Fibroblast of pulmonary artery (primary cell): ENCODE measurements around the gene SUFU.

Experiments used
- DNase-seq: peaks from one replicate; pipeline ENCODE4 v3.0.0-alpha.2; 2010; ENCODE audit warnings: low read depth
- H3K4me3 ChIP-seq: replicated peaks from 2 replicates; pipeline ENCODE4 v1.5.1; 2011; ENCODE audit warnings: low read depth, mild to moderate bottlenecking, control low read depth, low read length, moderate library complexity
- TF ChIP-seq, protein P1 (sequence below): IDR thresholded peaks from 2 replicates; pipeline ENCODE4 v1.5.1; 2011; ENCODE audit warnings: mild to moderate bottlenecking, control low read depth, low read length, inconsistent platforms; ENCODE audit errors: missing control alignments

Gene SUFU

DNA sequence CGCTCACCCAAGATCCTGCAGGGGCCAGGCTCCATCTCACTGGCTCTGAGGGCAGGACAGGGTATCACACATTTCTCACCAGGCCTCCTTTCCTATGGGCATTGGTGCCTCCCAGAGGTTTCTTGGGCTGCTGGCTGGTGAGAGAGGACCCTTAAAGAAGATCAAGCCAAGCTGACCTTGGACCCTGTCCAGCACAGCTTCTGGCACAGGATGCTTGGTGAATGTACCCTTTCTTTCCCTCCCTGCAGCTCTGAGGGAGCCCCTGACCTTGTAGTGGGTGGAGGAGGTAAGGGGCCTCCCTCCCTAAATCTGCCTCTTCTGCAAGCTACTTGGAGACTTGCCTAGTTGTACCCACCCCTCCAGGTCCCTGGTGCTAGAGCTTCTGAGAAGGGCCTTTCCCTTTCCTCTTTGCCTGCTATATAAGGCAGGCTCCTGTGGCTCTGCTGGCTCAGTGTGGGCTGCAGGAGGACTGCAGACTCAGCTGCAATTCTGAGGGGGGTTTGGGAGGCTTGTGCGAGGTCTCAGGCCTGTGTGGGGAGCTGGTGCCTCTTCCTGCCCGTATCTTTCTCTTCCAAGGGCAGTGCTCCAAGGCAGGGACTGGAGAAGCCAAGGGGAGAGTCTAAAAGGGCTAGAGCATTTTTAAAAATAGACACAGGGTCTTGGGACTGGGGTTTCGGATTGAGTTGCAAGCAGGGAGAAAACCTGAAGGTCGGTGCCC, 128.8 kb downstream of the SUFU start:
- peak; percentile 87 for DNase-seq
- peak overlapping the region; percentile 28 for H3K4me3 ChIP-seq
- TF ChIP-seq, protein P1, sequence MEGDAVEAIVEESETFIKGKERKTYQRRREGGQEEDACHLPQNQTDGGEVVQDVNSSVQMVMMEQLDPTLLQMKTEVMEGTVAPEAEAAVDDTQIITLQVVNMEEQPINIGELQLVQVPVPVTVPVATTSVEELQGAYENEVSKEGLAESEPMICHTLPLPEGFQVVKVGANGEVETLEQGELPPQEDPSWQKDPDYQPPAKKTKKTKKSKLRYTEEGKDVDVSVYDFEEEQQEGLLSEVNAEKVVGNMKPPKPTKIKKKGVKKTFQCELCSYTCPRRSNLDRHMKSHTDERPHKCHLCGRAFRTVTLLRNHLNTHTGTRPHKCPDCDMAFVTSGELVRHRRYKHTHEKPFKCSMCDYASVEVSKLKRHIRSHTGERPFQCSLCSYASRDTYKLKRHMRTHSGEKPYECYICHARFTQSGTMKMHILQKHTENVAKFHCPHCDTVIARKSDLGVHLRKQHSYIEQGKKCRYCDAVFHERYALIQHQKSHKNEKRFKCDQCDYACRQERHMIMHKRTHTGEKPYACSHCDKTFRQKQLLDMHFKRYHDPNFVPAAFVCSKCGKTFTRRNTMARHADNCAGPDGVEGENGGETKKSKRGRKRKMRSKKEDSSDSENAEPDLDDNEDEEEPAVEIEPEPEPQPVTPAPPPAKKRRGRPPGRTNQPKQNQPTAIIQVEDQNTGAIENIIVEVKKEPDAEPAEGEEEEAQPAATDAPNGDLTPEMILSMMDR, result peak; percentile 24

DNA sequence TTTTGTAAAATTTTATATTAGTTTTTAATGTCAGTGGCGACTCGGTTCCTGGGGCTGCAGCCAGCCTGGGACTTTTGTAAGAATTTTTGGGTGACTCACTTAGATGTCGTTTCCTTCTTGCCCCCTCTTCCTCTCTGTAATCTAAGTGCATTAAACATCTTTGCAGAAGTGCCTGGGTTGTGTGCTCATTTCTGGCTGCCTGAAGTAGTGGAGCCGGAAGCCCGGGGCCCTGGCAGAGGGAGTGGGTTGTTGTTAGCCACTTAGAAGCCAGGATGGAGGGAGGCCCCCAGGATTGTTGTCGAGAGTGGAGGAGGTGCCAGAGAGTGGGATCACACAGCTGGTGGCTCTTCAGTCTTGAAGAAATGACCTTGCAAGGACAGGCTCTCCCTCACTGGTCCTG, 129.5 kb downstream of the SUFU start:
- TF ChIP-seq, protein P1, result no peak
- peak; percentile 92 for DNase-seq

DNA sequence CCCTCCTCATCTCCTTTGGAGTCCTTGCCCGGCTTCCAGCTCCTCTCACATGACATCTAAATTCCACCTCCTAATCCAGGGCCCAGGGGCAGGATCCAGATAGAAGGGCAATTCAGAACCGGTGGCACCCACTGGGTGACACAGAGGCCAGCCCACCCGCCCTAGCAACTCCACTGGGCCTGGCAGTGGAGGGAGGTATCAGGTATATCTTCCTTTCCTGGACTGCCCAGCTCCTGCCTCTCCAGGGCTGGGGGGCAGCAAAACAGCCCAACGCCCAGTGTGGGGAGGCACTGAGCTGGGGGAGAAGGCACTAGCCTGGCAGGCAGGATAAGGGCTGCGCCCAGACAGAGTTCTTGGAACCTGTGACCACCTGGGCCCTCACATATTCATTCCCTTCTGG, 130.1 kb downstream of the SUFU start:
- TF ChIP-seq, protein P1, result no peak
- no peak overlapping the region for H3K4me3 ChIP-seq
- DNase-seq, result no peak

More for the DNA sequence above, 129.5 kb downstream of the SUFU start:
- peak overlapping the region; percentile 28 for H3K4me3 ChIP-seq

DNA sequence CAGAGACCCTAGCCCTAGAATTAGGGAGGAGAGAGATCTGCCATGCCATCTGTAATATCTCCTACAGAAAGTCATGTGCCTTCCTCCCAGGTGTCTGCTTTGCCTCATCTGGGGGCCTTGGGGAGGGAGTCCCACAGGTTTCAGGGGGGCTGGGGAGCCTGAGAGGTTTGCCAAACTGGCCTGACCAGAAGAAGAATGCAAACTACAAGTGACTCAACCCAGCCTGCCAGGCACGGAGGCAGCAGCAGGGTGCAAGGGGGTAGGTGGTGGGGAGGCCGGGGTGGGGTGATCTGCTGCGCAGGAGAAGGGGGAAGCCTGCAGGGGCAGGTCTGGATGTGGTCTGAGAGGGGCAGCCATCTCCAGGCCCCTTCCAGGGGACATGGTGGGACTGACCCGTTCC, 130.9 kb downstream of the SUFU start:
- TF ChIP-seq, protein P1, result no peak
- H3K4me3 ChIP-seq, result no peak overlapping the region
- DNase-seq, result no peak

DNA sequence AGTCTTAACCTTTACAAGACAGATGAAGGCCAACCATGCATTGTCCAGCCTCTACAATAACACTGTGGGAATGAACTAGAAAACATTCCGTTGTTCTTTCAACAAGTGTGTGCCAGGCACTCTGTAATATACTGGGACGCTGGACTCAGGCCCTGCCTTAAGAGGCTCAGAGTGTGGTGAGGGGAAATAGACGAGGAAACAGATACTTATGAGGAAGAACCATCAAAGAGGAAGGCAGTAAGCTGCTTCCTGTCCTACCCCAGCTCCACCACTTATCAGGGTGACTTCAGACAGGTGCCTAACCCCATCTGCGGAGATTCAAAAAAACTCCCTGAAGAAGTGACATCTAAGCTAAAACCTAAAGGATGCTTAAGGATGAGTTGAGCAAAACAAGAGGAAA, 131.6 kb downstream of the SUFU start:
- TF ChIP-seq, protein P1, result no peak
- H3K4me3 ChIP-seq, result no peak overlapping the region
- no peak for DNase-seq

DNA sequence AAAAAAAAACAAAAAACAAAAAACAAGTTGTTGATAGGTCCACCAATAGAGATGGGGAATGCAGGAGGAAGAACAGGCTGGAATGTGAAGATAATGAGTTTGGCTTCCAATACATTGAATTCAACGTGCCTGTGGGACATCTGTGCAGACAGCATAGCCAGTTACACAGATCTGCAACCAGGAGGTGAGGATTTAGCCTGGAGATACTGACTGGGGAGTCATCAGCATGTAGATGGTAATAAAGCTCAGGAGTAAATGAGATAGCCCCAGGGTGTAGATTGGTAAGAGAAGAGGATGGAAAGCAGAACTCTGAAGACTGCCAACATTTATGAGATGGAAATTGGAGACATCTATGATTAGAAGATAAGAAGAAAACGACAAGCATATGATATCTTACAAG, 135.8 kb downstream of the SUFU start:
- TF ChIP-seq, protein P1, result no peak
- no peak for DNase-seq
- no peak overlapping the region for H3K4me3 ChIP-seq

DNA sequence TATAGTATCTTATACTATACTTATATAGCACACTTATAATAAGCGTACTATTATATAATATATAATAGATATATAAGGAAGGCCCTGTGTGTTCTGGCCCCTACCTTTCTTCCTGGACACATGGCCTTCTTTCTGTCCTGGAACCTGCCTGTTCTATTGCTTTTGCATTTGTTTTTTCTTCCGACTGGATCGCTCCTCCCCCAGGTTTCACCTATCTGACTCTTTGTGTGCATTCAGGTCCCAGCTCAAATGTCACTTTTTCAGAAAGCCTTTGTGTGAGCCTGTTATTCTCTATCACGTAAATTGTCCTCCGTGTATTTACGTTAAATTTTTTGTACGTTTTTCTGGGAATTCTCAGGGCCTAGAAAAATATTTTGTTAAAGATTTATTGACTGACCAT, 137.6 kb downstream of the SUFU start:
- TF ChIP-seq, protein P1, result no peak
- H3K4me3 ChIP-seq, result peak overlapping the region; percentile 100
- DNase-seq, result no peak
